ENCODE data around the gene FNDC11.

Gene FNDC11

GRCh38 chr20:63582382-63583063 lies 28.6 kb downstream of the FNDC11 start:
- no peaks in the 10 kb centered on the region for H3K36me3 ChIP-seq (ENCODE audit: insufficient read depth, low read length)
- no peak overlapping the region for H3K9ac ChIP-seq (ENCODE audit: low read depth, low read length)
- H3K4me3 ChIP-seq (ENCODE audit: low read length) = no peak overlapping the region
- WGBS = 92% methylated on average over 23 of the region's 23 CpGs
- no peaks in the 10 kb centered on the region for H3K27me3 ChIP-seq (ENCODE audit: insufficient read depth, low read length)
- no peaks in the 10 kb centered on the region for H3K9me3 ChIP-seq (ENCODE audit: insufficient read depth, low read depth, low read length)
- no peaks in the 10 kb centered on the region for H3K4me1 ChIP-seq (ENCODE audit: insufficient read depth, low read length)
- H3K27ac ChIP-seq (ENCODE audit: low read depth, low read length) = no peak overlapping the region

GRCh38 chr20:63585616-63586565 lies 31.9 kb downstream of the FNDC11 start:
- Histone ChIP-seq H3K36me3 (ENCODE audit: insufficient read depth, low read length) (peaks cover 7% of the 10 kb centered on the region), H3K9me3 (ENCODE audit: insufficient read depth, low read depth, low read length) (no peaks in the 10 kb centered on the region), H3K4me3 (ENCODE audit: low read length) (no peak overlapping the region), H3K27ac (ENCODE audit: low read depth, low read length) (no peak overlapping the region), H3K9ac (ENCODE audit: low read depth, low read length) (no peak overlapping the region), H3K27me3 (ENCODE audit: insufficient read depth, low read length) (no peaks in the 10 kb centered on the region), H3K4me1 (ENCODE audit: insufficient read depth, low read length) (no peaks in the 10 kb centered on the region)
- WGBS = 91% methylated on average over 22 of the region's 22 CpGs

- no peak overlapping the region for H3K27ac ChIP-seq (ENCODE audit: low read depth, low read length)
- no peak overlapping the region for H3K4me3 ChIP-seq (ENCODE audit: low read length)
- no peak overlapping the region for H3K9ac ChIP-seq (ENCODE audit: low read depth, low read length)
- peaks cover 13% of the 10 kb centered on the region for H3K36me3 ChIP-seq (ENCODE audit: insufficient read depth, low read length)
- no peaks in the 10 kb centered on the region for H3K27me3 ChIP-seq (ENCODE audit: insufficient read depth, low read length)
- no peaks in the 10 kb centered on the region for H3K4me1 ChIP-seq (ENCODE audit: insufficient read depth, low read length)
- H3K9me3 ChIP-seq (ENCODE audit: insufficient read depth, low read depth, low read length) = no peaks in the 10 kb centered on the region
- 93% methylated on average over 17 of the region's 17 CpGs for WGBS
Measured at GRCh38 chr20:63586797-63587196, 32.8 kb downstream of the FNDC11 start.

GRCh38 chr20:63587256-63587655 lies 33.3 kb downstream of the FNDC11 start:
- Histone ChIP-seq H3K27me3 (ENCODE audit: insufficient read depth, low read length) (no peaks in the 10 kb centered on the region), H3K4me1 (ENCODE audit: insufficient read depth, low read length) (no peaks in the 10 kb centered on the region), H3K9ac (ENCODE audit: low read depth, low read length) (no peak overlapping the region), H3K36me3 (ENCODE audit: insufficient read depth, low read length) (peaks cover 17% of the 10 kb centered on the region), H3K9me3 (ENCODE audit: insufficient read depth, low read depth, low read length) (no peaks in the 10 kb centered on the region), H3K4me3 (ENCODE audit: low read length) (no peak overlapping the region), H3K27ac (ENCODE audit: low read depth, low read length) (no peak overlapping the region)
- WGBS = 87% methylated on average over 7 of the region's 12 CpGs

GRCh38 chr20:63587776-63588591 lies 34.0 kb downstream of the FNDC11 start:
- no peak overlapping the region for H3K27ac ChIP-seq (ENCODE audit: low read depth, low read length)
- no peaks in the 10 kb centered on the region for H3K27me3 ChIP-seq (ENCODE audit: insufficient read depth, low read length)
- no peaks in the 10 kb centered on the region for H3K9me3 ChIP-seq (ENCODE audit: insufficient read depth, low read depth, low read length)
- no peaks in the 10 kb centered on the region for H3K4me1 ChIP-seq (ENCODE audit: insufficient read depth, low read length)
- no peak overlapping the region for H3K9ac ChIP-seq (ENCODE audit: low read depth, low read length)
- H3K4me3 ChIP-seq (ENCODE audit: low read length) = no peak overlapping the region
- WGBS = 84% methylated on average over 19 of the region's 19 CpGs
- peaks cover 25% of the 10 kb centered on the region for H3K36me3 ChIP-seq (ENCODE audit: insufficient read depth, low read length)

- Histone ChIP-seq H3K4me1 (ENCODE audit: insufficient read depth, low read length) (no peaks in the 10 kb centered on the region), H3K36me3 (ENCODE audit: insufficient read depth, low read length) (peaks cover 30% of the 10 kb centered on the region), H3K4me3 (ENCODE audit: low read length) (no peak overlapping the region), H3K27me3 (ENCODE audit: insufficient read depth, low read length) (no peaks in the 10 kb centered on the region), H3K9me3 (ENCODE audit: insufficient read depth, low read depth, low read length) (no peaks in the 10 kb centered on the region), H3K9ac (ENCODE audit: low read depth, low read length) (no peak overlapping the region), H3K27ac (ENCODE audit: low read depth, low read length) (no peak overlapping the region)
- 93% methylated on average over 11 of the region's 11 CpGs for WGBS
Measured at GRCh38 chr20:63588641-63589041, 34.7 kb downstream of the FNDC11 start.

- H3K4me1 ChIP-seq (ENCODE audit: insufficient read depth, low read length) = no peaks in the 10 kb centered on the region
Measured at GRCh38 chr20:63589261-63590217, 35.6 kb downstream of the FNDC11 start.

GRCh38 chr20:63590218-63591146 lies 36.5 kb downstream of the FNDC11 start:
- Histone ChIP-seq H3K36me3 (ENCODE audit: insufficient read depth, low read length) (peaks cover 34% of the 10 kb centered on the region), H3K4me1 (ENCODE audit: insufficient read depth, low read length) (no peaks in the 10 kb centered on the region), H3K27me3 (ENCODE audit: insufficient read depth, low read length) (no peaks in the 10 kb centered on the region), H3K27ac (ENCODE audit: low read depth, low read length) (no peak overlapping the region), H3K4me3 (ENCODE audit: low read length) (no peak overlapping the region), H3K9ac (ENCODE audit: low read depth, low read length) (no peak overlapping the region), H3K9me3 (ENCODE audit: insufficient read depth, low read depth, low read length) (no peaks in the 10 kb centered on the region)
- 93% methylated on average over 52 of the region's 52 CpGs for WGBS

More at GRCh38 chr20:63589261-63590217, 35.6 kb downstream of the FNDC11 start:
- Histone ChIP-seq H3K9ac (ENCODE audit: low read depth, low read length) (no peak overlapping the region), H3K36me3 (ENCODE audit: insufficient read depth, low read length) (peaks cover 34% of the 10 kb centered on the region), H3K27ac (ENCODE audit: low read depth, low read length) (no peak overlapping the region), H3K4me3 (ENCODE audit: low read length) (no peak overlapping the region), H3K27me3 (ENCODE audit: insufficient read depth, low read length) (no peaks in the 10 kb centered on the region), H3K9me3 (ENCODE audit: insufficient read depth, low read depth, low read length) (no peaks in the 10 kb centered on the region)
- 93% methylated on average over 38 of the region's 38 CpGs for WGBS

GRCh38 chr20:63591147-63591533 lies 37.2 kb downstream of the FNDC11 start:
- H3K36me3 ChIP-seq (ENCODE audit: insufficient read depth, low read length) = peaks cover 34% of the 10 kb centered on the region
- no peak overlapping the region for H3K9ac ChIP-seq (ENCODE audit: low read depth, low read length)
- WGBS = 91% methylated on average over 4 of the region's 4 CpGs
- no peak overlapping the region for H3K27ac ChIP-seq (ENCODE audit: low read depth, low read length)
- H3K9me3 ChIP-seq (ENCODE audit: insufficient read depth, low read depth, low read length) = no peaks in the 10 kb centered on the region
- no peaks in the 10 kb centered on the region for H3K4me1 ChIP-seq (ENCODE audit: insufficient read depth, low read length)
- H3K27me3 ChIP-seq (ENCODE audit: insufficient read depth, low read length) = no peaks in the 10 kb centered on the region
- H3K4me3 ChIP-seq (ENCODE audit: low read length) = no peak overlapping the region
